AG04450 (cell line): ENCODE data around the gene ATOX1. TPM values are rescaled to one million over a fixed set of nuclear protein-coding genes. Genes with fewer than 3 reads are reported as not detected.

Experiments used
- CTCF ChIA-PET: fragments of 300-600, 350-600 bp; formaldehyde crosslinking; extraction: SDS; loops from one replicate; lab custom pipeline; 2022; ENCODE audit warnings: antibody characterized with exemption, inconsistent platforms; lab: Charles Lee
- POLR2A ChIA-PET: fragments of 350-600 bp; formaldehyde crosslinking; extraction: SDS; loops from one replicate; lab custom pipeline; 2021; ENCODE audit warnings: antibody characterized with exemption, inconsistent platforms; lab: Yijun Ruan, JAX
- DNase-seq: peaks from one replicate; pipeline ENCODE4 v3.0.0-alpha.2; 2011; ENCODE audit warnings: low read depth, low spot score
- H3K27ac ChIP-seq: one replicate; pipeline ENCODE4 v1.5.1; 2012; ENCODE audit warnings: low read depth, low read length, control low read depth
- H3K27me3 ChIP-seq: one replicate; pipeline ENCODE4 v1.6.0; 2012; ENCODE audit warnings: low read length; ENCODE audit not compliant: control insufficient read depth, insufficient read depth
- H3K4me3 ChIP-seq: 2 replicates; pipeline ENCODE4 v1.5.1; 2011; ENCODE audit warnings: mild to moderate bottlenecking, low read depth, low read length, control low read depth
- H3K9me3 ChIP-seq: 2 replicates; pipeline ENCODE4 v1.5.1; 2012; ENCODE audit warnings: low read length; ENCODE audit not compliant: control insufficient read depth, insufficient read depth
- CTCF ChIP-seq: IDR thresholded peaks from 2 replicates; pipeline ENCODE4 v1.5.1; 2011; ENCODE audit warnings: low read depth, low read length, control low read depth, inconsistent platforms
- polyA plus RNA-seq: library from polyadenylated mRNA; depleted of rRNA; stranded (reverse); fragments of >200 nt; gene quantifications from 2 replicates; pipeline ENCODE4 v1.2.3, GENCODE V29; 2011

Gene ATOX1
- polyA plus RNA-seq, 1 experiment = 138 TPM

GRCh38 chr5:151739939-151740335 is 18.5 kb downstream of the ATOX1 start:
- Histone ChIP-seq H3K27ac (peak overlapping the region; percentile 99), H3K27me3 (no peaks in the 10 kb centered on the region), H3K9me3 (no peaks in the 10 kb centered on the region), H3K4me3 (peak overlapping the region; percentile 27)
- CTCF ChIA-PET = interaction anchor here (0.6 to 8.6 kb wide), 28 partner anchors 12 to 658 kb away, joined by 3 to 136 read pairs (median 4); partner anchors contain the start of genes SLC36A1 and SPARC
- TF ChIP-seq CTCF = no peak
- DNase-seq = peak; percentile 89
- POLR2A ChIA-PET = interaction anchor here (0.6 to 4.9 kb wide), 17 partner anchors 10 to 1199 kb away, joined by 3 to 181 read pairs (median 24); partner anchors contain the start of genes G3BP1 and SPARC

GRCh38 chr5:151739395-151739794 is 19.0 kb downstream of the ATOX1 start:
- Histone ChIP-seq H3K9me3 (no peaks in the 10 kb centered on the region), H3K4me3 (peak overlapping the region; percentile 18; the same call in 1 of the 2 replicates), H3K27me3 (no peaks in the 10 kb centered on the region), H3K27ac (peak overlapping the region; percentile 99)
- ChIA-PET POLR2A (interaction anchor here (0.6 to 4.9 kb wide), 15 partner anchors 14 to 87 kb away, joined by 3 to 181 read pairs (median 40); partner anchors contain the start of genes G3BP1 and SPARC), CTCF (interaction anchor here (0.8 to 8.6 kb wide), 17 partner anchors 11 to 657 kb away, joined by 3 to 136 read pairs (median 7); no protein-coding TSS in a partner anchor)
- no peak for TF ChIP-seq CTCF
- no peak for DNase-seq

- H3K9me3 ChIP-seq = no peaks in the 10 kb centered on the region
- no peak overlapping the region for H3K4me3 ChIP-seq
- ChIA-PET CTCF (interaction anchor here (0.8 to 8.6 kb wide), 9 partner anchors 20 to 293 kb away, joined by 3 to 136 read pairs (median 10); no protein-coding TSS in a partner anchor), POLR2A (interaction anchor here (2.7 to 4.9 kb wide), 8 partner anchors 20 to 77 kb away, joined by 12 to 181 read pairs (median 68); partner anchors contain the start of genes G3BP1 and SPARC)
- TF ChIP-seq CTCF = no peak
- peak overlapping the region; percentile 99 for H3K27ac ChIP-seq
- H3K27me3 ChIP-seq = no peaks in the 10 kb centered on the region
- DNase-seq = no peak
Measured at GRCh38 chr5:151738125-151738848, 20.1 kb downstream of the ATOX1 start.

GRCh38 chr5:151737431-151737830 is 21.0 kb downstream of the ATOX1 start:
- no peak for DNase-seq
- TF ChIP-seq CTCF = no peak
- CTCF ChIA-PET = interaction anchor here (1.1 to 8.6 kb wide), 5 partner anchors 18 to 292 kb away, joined by 4 to 136 read pairs (median 5); no protein-coding TSS in a partner anchor
- Histone ChIP-seq H3K4me3 (no peak overlapping the region), H3K27me3 (no peaks in the 10 kb centered on the region), H3K9me3 (no peaks in the 10 kb centered on the region), H3K27ac (no peak overlapping the region)
- POLR2A ChIA-PET = interaction anchor here (0.8 to 1.2 kb wide), 2 partner anchors 41 to 59 kb away, joined by 3 read pairs; no protein-coding TSS in a partner anchor
